HEK293 (cell line): Measurements from ENCODE around the gene WDR89.

Experiments
- CTCF ChIA-PET: fragments of 350-600 bp; formaldehyde crosslinking; extraction: SDS; loops from one replicate; lab custom pipeline; 2021; ENCODE audit warnings: antibody characterized with exemption; lab: Yijun Ruan, JAX
- POLR2A ChIA-PET: fragments of 300-600 bp; formaldehyde crosslinking; extraction: SDS; loops from one replicate; lab custom pipeline; 2020; ENCODE audit warnings: antibody characterized with exemption, inconsistent platforms; lab: Yijun Ruan, JAX
- H3K27ac ChIP-seq: fragments of 200-500 bp; sonication (Bioruptor generic); 2 replicates; pipeline ENCODE4 v1.5.1; 2014; ENCODE audit warnings: low read depth, low read length, control low read depth, inconsistent platforms; ENCODE audit errors: extremely low read depth
- H3K36me3 ChIP-seq, 2 experiments: fragments of 200-500 bp in 1 of 2; sonication (Bioruptor generic) in 1 of 2; 1 replicate in 1 of 2; 2 replicates in 1 of 2; pipeline ENCODE4 v1.5.1; 2014 to 2017; ENCODE audit warnings: inconsistent platforms in 2 of 2, low read length in 2 of 2; ENCODE audit not compliant: control insufficient read depth in 2 of 2, insufficient read depth in 1 of 2
- H3K4me1 ChIP-seq: fragments of 200-500 bp; sonication (Bioruptor generic); 2 replicates; pipeline ENCODE4 v1.5.1; 2014; ENCODE audit warnings: mild to moderate bottlenecking, low read length, inconsistent platforms; ENCODE audit not compliant: control insufficient read depth, insufficient read depth
- H3K4me3 ChIP-seq: 2 replicates; pipeline ENCODE4 v1.5.1; 2011; ENCODE audit warnings: low read depth, mild to moderate bottlenecking, control low read depth, low read length, moderate library complexity
- H3K9me3 ChIP-seq: fragments of 200-500 bp; sonication (Bioruptor generic); 2 replicates; pipeline ENCODE4 v1.5.1; 2014; ENCODE audit warnings: low read depth, low read length, inconsistent platforms; ENCODE audit not compliant: control insufficient read depth, insufficient read depth
- AEBP2 ChIP-seq: fragments of 450-650 bp; formaldehyde crosslinking; IDR thresholded peaks from 2 replicates; pipeline ENCODE4 v1.5.1; 2016; ENCODE audit warnings: missing biosample characterization, missing genetic modification characterization, borderline replicate concordance
- HOXA7 ChIP-seq: sonication (generic); formaldehyde crosslinking; IDR thresholded peaks from 2 replicates; pipeline ENCODE4 v1.8.1; 2022; ENCODE audit warnings: missing genetic modification reagents, borderline replicate concordance
- KLF16 ChIP-seq: fragments of 450-650 bp; formaldehyde crosslinking; IDR thresholded peaks from 2 replicates; pipeline ENCODE4 v1.5.1; 2017; ENCODE audit warnings: missing biosample characterization, missing genetic modification characterization
- PRDM1 ChIP-seq: fragments of 450-650 bp; formaldehyde crosslinking; IDR thresholded peaks from 2 replicates; pipeline ENCODE4; 2016; ENCODE audit warnings: missing biosample characterization, missing genetic modification characterization
- PRDM10 ChIP-seq: fragments of 450-650 bp; formaldehyde crosslinking; IDR thresholded peaks from 2 replicates; pipeline ENCODE4 v1.5.1; 2016; ENCODE audit warnings: missing biosample characterization, missing genetic modification characterization
- PRDM6 ChIP-seq: fragments of 450-650 bp; formaldehyde crosslinking; IDR thresholded peaks from 2 replicates; pipeline ENCODE4 v1.5.1; 2017; ENCODE audit warnings: missing biosample characterization, missing genetic modification characterization
- ZBTB10 ChIP-seq: fragments of 450-650 bp; formaldehyde crosslinking; IDR thresholded peaks from 2 replicates; pipeline ENCODE4 v1.5.1; 2016; ENCODE audit warnings: missing biosample characterization, missing genetic modification characterization
- ZBTB48 ChIP-seq: fragments of 450-650 bp; formaldehyde crosslinking; IDR thresholded peaks from 2 replicates; pipeline ENCODE4 v1.5.1; 2016; ENCODE audit warnings: missing biosample characterization, missing genetic modification characterization
- ZFHX2 ChIP-seq: fragments of 450-650 bp; formaldehyde crosslinking; conservative IDR thresholded peaks from 2 replicates; pipeline ENCODE4 v1.5.1; 2016; ENCODE audit warnings: missing biosample characterization, missing genetic modification characterization
- ZNF10 ChIP-seq: fragments of 450-650 bp; formaldehyde crosslinking; IDR thresholded peaks from 2 replicates; pipeline ENCODE4 v1.5.1; 2017; ENCODE audit warnings: missing biosample characterization, missing genetic modification characterization
- ZNF2 ChIP-seq: fragments of 450-650 bp; formaldehyde crosslinking; IDR thresholded peaks from 2 replicates; pipeline ENCODE4 v1.5.1; 2016; ENCODE audit warnings: missing biosample characterization, missing genetic modification characterization
- ZNF26 ChIP-seq: fragments of 450-650 bp; formaldehyde crosslinking; IDR thresholded peaks from 2 replicates; pipeline ENCODE4 v1.5.1; 2016; ENCODE audit warnings: missing biosample characterization, missing genetic modification characterization
- ZNF426 ChIP-seq: fragments of 450-650 bp; formaldehyde crosslinking; IDR thresholded peaks from 2 replicates; pipeline ENCODE4 v1.5.1; 2017; ENCODE audit warnings: missing biosample characterization, missing genetic modification characterization, mild to moderate bottlenecking, inconsistent platforms, moderate library complexity
- ZNF529 ChIP-seq: fragments of 450-650 bp; formaldehyde crosslinking; IDR thresholded peaks from 2 replicates; pipeline ENCODE4 v1.5.1; 2017; ENCODE audit warnings: missing genetic modification characterization, missing biosample characterization; ENCODE audit not compliant: insufficient replicate concordance
- ZNF571 ChIP-seq: fragments of 450-650 bp; formaldehyde crosslinking; IDR thresholded peaks from 2 replicates; pipeline ENCODE4 v1.5.0; 2017; ENCODE audit warnings: missing biosample characterization, missing genetic modification characterization
- ZNF626 ChIP-seq: fragments of 450-650 bp; sonication (Bioruptor Pico); formaldehyde crosslinking; IDR thresholded peaks from 2 replicates; pipeline ENCODE4 v1.5.1; 2018; ENCODE audit warnings: missing biosample characterization, missing genetic modification characterization, inconsistent platforms
- ZNF677 ChIP-seq: fragments of 450-650 bp; IDR thresholded peaks from 2 replicates; pipeline ENCODE4 v1.5.0; 2018; ENCODE audit warnings: missing biosample characterization, mild to moderate bottlenecking, missing genetic modification characterization, moderate library complexity
- ZNF768 ChIP-seq: fragments of 450-650 bp; formaldehyde crosslinking; IDR thresholded peaks from 2 replicates; pipeline ENCODE4 v1.5.1; 2018; ENCODE audit warnings: missing biosample characterization, mild to moderate bottlenecking, missing genetic modification characterization
- ZNF792 ChIP-seq: fragments of 450-650 bp; formaldehyde crosslinking; IDR thresholded peaks from 2 replicates; pipeline ENCODE4 v1.5.1; 2016; ENCODE audit warnings: missing biosample characterization, missing genetic modification characterization
- ZNF837 ChIP-seq: fragments of 450-650 bp; formaldehyde crosslinking; IDR thresholded peaks from 2 replicates; pipeline ENCODE4 v1.5.1; 2016; ENCODE audit warnings: missing biosample characterization, missing genetic modification characterization
- ZSCAN23 ChIP-seq: fragments of 450-650 bp; formaldehyde crosslinking; IDR thresholded peaks from 2 replicates; pipeline ENCODE4 v1.5.1; 2016; ENCODE audit warnings: missing biosample characterization, missing genetic modification characterization

Gene WDR89

GRCh38 chr14:63596998-63597658 lies 44.5 kb downstream of the WDR89 start (continued):
- TF ChIP-seq PRDM10 (tag by site-specific recombination) (no peak), ZNF26 (tag by site-specific recombination) (no peak), ZNF10 (no peak), ZSCAN23 (tag by site-specific recombination) (no peak), ZBTB48 (tag by site-specific recombination) (no peak), ZFHX2 (no peak)

GRCh38 chr14:63594455-63595372 lies 47.0 kb downstream of the WDR89 start:
- H3K36me3 ChIP-seq: peaks cover 4 to 18% of the 10 kb centered on the region in 2 experiments; a peak in 2 of 3 replicates
- H3K4me3 ChIP-seq: no peak overlapping the region
- H3K4me1 ChIP-seq: no peaks in the 10 kb centered on the region
- CTCF ChIA-PET: no interaction called here
- H3K9me3 ChIP-seq: no peaks in the 10 kb centered on the region; the same call in 1 of the 2 replicates
- H3K27ac ChIP-seq: no peak overlapping the region
- POLR2A ChIA-PET: interaction anchor here (0.8 kb wide), 1 partner anchor 9 kb away, joined by 4 read pairs; no protein-coding TSS in a partner anchor
- no peak for TF ChIP-seq AEBP2 (tag by site-specific recombination)
- TF ChIP-seq HOXA7: no peak
- no peak for TF ChIP-seq ZNF792
- no peak for TF ChIP-seq KLF16 (tag by site-specific recombination)
- TF ChIP-seq ZBTB10 (tag by site-specific recombination): no peak
- no peak for TF ChIP-seq ZNF677 (tag by site-specific recombination)
- TF ChIP-seq PRDM1 (tag by site-specific recombination): no peak
- no peak for TF ChIP-seq ZNF426 (tag by site-specific recombination)
- no peak for TF ChIP-seq ZNF2
- no peak for TF ChIP-seq ZNF626 (tag by site-specific recombination)
- no peak for TF ChIP-seq ZNF768
- no peak for TF ChIP-seq ZNF571 (tag by site-specific recombination)
- no peak for TF ChIP-seq ZNF837 (tag by site-specific recombination)
- TF ChIP-seq ZNF26 (tag by site-specific recombination): no peak
- no peak for TF ChIP-seq PRDM6 (tag by site-specific recombination)
- TF ChIP-seq ZNF529 (tag by site-specific recombination): no peak
